Lung microvascular endothelial cell (primary cell): ENCODE results near the gene RABGAP1L. TPM values are rescaled to one million over a fixed set of nuclear protein-coding genes. Genes with fewer than 3 reads are reported as not detected.
"Not testable (repeated sequence)": the region's sequence is repeated elsewhere in the genome, so short reads cannot be mapped to it uniquely, and the experiment has no call there.

ENCODE experiments used
- DNase-seq, 2 donors: peaks; one replicate each; pipeline versions ENCODE4 v3.0.0 to v3.0.0-alpha.2; 2010; ENCODE audit warnings: low read depth in 2 of 2
- total RNA-seq: library from RNA; depleted of rRNA; stranded (reverse); fragments of >200 nt; gene quantifications from 2 replicates; pipeline ENCODE4 v1.2.1, GENCODE V29; 2014

The RABGAP1L gene
- total RNA-seq, 1 donor from 2014 or later = 27.0 TPM

DNA sequence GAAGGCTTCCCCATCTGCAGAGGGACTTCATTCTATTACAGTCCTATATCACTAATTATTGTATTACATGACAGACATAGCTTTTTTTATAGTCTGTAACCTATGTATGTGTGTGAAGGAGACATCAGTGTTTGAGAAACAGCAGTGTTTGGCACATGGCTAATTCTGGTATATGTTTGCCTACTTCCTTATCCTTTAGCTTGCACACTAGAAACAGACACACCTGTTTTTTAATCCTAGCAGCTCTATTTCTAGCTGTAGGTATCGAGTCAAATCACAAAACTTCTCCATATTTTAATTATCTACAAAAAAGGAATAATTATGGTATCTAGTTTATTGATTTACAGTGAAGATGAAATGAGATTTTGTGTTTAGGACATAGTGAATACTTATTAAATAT, 711.0 kb downstream of the RABGAP1L start:
- DNase-seq = no peak

DNA sequence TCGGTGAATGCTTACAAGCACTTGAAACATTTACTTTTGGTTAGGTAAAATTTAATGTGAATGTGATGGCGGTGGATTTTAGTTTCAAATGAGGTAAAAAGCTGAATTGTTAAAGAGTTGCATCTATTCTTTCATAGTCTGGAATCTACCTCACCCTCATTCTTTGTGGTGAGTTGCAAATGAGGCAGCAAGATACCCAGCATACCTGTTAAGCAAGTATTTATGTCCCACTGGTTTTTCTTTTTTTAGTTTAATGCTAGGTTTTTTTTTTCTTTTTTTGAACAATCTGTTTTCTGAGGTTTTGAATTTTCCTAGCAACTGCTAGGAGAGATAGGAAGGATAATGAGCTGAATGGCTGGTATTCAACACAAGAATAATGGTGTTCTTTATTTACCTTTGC, 712.6 kb downstream of the RABGAP1L start:
- DNase-seq = no peak

DNA sequence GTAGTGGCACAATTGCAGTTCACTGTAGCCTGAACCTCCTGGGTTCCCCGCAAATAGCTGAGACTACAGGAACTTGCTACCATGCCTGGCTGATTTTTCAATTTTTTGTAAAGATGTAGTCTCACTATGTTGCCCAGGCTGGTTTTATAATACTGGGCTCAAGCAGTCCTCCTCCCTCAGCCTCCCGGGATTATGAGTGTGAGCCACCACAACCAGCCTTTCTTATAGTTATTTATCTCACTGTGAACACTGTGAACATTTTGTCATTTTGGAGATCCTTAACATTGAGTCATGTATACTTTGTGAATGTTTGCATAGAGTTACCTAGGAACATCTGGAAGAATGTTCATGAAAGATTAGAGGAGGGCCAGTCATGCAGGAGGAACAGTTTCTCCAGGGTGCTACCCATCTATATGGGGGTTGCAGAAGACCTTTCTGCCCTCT, 713.3 kb downstream of the RABGAP1L start:
- no peak for DNase-seq

DNA sequence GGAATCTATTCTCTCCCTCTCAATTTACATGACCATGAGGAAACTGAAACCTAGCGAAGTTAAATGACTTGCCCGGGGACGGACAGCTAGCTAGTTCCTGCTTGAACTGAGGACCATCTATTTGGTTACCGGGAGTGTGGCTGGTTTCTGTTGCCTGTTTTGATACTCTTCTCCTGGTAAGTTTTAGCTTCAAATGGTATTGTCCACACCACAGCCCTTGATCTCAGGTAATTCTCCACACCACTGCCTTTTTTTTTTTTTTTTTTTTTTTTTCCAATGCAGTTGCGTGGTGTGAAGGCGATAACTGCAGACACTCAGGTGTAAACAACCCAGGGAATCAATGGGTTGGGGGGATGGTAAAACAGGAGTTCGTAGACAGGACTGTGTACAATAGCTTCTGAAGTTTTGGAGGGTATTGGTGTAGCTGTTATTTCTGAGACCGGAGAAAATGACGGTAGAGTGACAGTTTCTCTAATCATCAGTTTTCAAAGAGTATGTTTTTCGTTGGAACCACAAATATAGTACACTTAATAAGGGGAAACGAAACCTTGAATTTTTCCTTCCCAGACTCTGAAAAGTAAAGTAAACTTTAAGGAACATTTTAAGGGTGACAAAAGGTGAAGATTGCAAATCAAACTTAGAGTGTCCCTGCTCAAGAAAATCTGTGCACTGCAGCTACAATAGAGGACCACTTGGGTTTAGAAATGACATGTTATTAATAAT, 715.2 kb downstream of the RABGAP1L start:
- DNase-seq = peak in 1 of 2 donors; percentile 4

- no peak for DNase-seq
These were observed 716.0 kb downstream of the RABGAP1L start for GRCh38 chr1:174875306-174875705.

DNA sequence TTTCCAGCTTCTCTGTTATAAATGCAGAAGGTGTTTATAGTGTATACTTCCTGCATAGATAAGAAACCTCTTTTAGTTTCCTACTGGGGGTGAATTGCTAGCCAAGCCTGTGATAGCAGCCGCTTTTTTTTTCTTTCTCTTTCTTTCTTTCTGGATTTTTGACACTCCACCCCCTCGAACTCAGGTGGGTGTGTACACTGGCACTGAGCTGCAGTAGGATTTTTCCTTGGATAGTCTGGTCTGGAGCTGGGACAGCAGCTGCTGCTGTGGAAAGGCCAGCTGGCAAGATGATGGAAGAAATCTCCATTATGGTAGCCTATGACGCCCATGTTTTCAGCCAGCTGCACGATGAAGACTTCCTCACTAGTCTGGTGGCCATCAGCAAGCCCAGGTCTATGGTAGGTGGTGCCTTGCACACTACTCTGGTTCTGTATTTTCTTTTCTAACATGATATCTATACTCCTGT, 717.9 kb downstream of the RABGAP1L start:
- DNase-seq = peak in 1 of 2 donors; percentile 3

DNA sequence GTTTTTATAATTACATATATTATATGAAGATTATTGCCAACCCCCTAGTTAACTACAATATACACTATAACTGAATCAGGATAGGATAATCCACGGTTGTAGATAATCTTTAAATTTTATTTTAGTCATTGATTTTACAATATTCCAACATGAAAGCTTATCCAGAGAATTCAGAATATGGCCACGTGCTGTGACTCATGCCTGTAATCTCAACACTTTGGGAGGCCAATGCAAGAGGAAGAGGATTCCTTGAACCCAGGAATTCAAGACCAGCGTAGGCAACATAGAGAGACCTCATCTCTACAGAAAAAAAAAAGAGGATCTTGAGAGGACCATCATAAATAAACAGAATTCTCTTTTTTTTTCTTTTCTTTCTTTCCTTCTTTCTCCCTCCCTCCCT, 720.9 kb downstream of the RABGAP1L start:
- no peak for DNase-seq

DNA sequence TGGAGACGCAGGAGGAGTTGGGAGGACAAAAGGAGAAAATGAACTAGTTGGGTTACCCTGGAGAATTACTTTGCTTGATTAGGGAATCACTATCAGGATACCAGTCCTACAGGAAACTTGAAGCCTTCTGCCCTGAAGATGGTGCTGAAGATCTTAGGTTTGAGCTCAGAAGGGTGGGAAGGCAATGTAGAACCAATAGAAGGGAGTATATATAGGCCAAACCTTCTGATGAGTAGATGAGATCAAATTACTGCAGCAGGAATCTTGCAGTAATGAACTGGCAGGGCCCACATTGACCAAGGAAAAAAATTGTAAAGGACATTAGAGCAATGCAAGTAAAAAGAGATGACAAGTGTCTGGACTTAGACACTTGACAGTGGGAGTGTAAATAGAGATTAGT, 724.1 kb downstream of the RABGAP1L start:
- peak; percentile 2 to 37 for DNase-seq

DNA sequence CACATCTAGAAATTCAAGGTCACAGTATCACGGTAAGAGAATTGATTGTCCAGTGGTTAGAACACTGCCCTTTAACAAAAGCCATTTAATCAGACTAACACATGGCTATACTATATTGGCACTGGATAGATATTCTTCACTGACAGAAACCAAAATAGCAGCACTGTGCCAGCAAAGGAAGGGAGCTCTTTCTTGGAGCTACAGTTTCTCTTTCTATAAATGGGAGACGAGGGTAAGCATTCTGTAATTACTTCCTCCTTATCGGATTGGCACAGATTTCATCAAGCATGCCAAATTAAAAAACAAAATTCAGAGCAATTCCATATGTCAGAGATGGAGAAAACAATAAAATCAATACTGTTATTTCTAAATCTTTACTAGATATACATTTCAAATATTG, 724.7 kb downstream of the RABGAP1L start:
- DNase-seq = peak in 1 of 2 donors; percentile 8

DNA sequence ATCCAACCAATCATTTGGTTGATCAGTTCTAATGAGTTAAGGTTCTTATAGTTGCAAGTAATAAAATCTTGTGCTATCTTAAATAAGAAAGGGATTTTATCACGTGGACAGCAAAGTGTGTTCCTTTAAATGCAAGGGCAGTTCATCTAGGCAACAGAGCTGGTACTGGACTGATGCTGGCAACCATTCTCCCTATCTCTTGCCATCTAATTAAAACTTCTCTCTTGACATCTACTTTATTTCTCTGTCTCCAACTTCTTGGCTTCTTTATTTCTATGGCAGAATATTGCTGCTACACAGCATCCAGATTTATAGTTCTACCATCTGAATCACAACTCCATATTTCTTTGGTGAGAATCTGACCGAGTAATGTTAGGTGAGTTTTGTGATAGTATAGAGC, 725.2 kb downstream of the RABGAP1L start:
- no peak for DNase-seq

DNA sequence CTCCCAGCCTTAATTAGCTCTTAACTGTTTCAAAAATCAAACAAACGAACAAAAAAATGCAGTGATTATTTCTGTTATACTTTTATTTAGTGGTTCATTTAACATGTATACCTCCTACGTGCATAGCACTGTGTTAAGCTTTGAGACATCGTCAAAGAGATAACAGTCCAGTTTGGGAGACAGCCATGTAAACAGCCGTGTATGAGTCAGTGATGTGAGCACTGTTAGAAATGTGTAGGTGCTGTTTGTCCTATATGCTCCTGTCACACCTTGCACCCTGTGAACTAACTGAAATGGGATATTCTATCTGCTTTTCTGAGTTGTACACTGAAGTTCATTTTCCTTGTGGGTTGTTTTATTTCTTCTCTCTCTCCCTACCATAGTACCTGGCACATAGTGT, 730.7 kb downstream of the RABGAP1L start:
- DNase-seq = no peak

- no peak for DNase-seq
These were observed 732.7 kb downstream of the RABGAP1L start for GRCh38 chr1:174892016-174892415.

GRCh38 chr1:174894117-174894762, 734.9 kb downstream of the RABGAP1L start:
- DNase-seq = no peak

DNA sequence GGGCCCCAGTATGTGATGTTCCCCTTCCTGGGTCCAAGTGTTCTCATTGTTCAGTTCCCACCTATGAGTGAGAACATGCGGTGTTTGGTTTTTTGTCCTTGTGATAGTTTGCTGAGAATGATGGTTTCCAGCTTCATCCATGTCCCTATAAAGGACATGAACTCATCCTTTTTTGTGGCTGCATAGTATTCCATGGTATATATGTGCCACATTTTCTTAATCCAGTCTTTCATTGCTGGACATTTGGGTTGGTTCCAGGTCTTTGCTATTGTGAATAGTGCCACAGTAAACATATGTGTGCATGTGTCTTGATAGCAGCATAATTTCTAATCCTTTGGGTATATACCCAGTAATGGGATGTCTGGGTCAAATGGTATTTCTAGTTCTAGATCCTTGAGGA, 736.3 kb downstream of the RABGAP1L start:
- DNase-seq = not testable (repeated sequence)

GRCh38 chr1:174898102-174898797, 738.9 kb downstream of the RABGAP1L start:
- DNase-seq = no peak

- DNase-seq = no peak
These were observed 741.0 kb downstream of the RABGAP1L start for GRCh38 chr1:174900317-174900716.

DNA sequence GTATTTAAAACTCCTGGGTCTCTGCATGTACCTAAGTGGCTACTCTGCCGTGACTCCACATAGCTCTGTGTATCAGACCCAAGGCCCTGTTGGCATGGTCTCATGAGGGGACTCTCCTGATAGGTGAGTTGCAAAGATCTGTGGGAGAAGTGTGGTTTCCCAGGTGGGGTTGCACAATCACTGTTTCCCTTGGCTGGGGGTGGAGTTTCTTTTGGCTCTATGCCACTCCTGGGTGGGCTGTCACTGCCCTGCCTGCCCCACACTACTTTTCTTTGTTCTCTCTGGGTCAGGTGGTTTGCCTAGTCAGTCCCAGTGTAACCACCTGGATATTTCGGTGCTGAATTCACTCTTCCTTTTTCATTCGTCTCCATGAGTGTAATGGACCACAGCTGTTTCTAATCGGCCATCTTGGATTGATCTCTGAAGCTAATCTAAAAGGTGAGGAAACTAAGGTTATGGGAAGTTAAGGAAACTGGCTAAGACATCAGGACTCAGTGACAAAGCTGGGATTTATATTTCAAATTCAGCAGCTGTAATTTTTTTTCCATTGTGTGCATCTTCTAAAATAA, 743.3 kb downstream of the RABGAP1L start:
- no peak for DNase-seq

- no peak for DNase-seq
These were observed 752.3 kb downstream of the RABGAP1L start for GRCh38 chr1:174911606-174912005.

DNA sequence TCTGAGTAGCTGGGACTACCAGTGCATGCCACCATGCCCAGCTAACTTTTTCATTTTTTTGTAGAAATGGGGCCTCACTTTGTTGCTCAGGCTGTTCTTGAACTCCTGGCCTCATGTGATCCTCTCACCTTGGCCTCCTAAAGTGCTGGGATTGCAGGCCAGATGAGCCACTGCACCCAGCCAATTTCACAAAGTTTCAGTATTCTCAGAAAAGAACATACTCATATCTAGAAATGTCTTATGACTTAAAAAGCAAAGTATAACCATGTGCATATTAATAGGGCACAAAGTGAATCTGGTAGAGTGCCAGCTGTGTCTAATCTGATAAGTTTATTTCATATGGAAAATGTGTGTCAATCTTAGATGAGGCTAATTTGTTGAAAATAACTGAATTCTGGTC, 752.9 kb downstream of the RABGAP1L start:
- DNase-seq = peak in 1 of 2 donors; percentile 3

DNA sequence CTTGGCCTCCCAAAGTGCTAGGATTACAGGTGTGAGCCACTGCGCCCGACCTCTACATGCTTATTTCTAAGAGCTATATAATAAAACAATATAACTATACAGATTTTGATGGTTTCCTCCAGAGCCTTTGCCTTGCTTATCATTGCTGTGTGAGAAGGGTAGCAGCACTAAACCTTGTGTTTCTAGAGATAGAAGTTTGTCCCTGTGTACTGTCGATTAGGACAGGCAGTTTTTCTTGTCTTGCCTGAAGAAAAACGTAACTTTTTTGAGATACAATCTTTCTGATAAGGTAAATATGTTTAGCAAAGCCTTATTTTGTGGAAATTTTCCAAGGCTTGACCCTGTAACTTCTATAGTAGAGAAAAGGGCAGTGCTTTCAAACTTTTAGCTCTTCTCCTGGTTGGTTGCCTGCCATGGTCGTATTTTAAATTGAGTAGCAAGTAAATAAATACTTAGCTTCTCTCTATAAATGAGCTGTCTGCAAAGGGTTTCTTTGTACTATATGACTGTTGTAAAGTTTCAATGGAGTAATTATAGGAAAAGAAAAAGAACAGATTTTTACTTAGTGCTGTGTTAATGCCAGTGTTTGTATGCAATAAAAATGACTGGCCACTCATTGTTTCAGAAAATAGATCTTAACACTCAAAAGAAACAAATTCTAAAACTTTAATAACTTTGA, 754.0 kb downstream of the RABGAP1L start:
- no peak for DNase-seq

- no peak for DNase-seq
These were observed 755.7 kb downstream of the RABGAP1L start for GRCh38 chr1:174914991-174915390.

GRCh38 chr1:174916846-174917245, 757.5 kb downstream of the RABGAP1L start:
- DNase-seq = no peak
